Stimulated activated CD4-positive, alpha-beta T cell treated with anti-CD3 and anti-CD28 coated beads, Interleukin-4, amount 100 ng/mL, for 48 hours (primary cell): ENCODE data around the gene NADSYN1.

Experiments
- DNase-seq, 2 donors: peaks; one replicate each; pipeline ENCODE4 v3.0.0-alpha.2; 2020; ENCODE audit warnings: low read depth in 2 of 2

NADSYN1 gene

DNA sequence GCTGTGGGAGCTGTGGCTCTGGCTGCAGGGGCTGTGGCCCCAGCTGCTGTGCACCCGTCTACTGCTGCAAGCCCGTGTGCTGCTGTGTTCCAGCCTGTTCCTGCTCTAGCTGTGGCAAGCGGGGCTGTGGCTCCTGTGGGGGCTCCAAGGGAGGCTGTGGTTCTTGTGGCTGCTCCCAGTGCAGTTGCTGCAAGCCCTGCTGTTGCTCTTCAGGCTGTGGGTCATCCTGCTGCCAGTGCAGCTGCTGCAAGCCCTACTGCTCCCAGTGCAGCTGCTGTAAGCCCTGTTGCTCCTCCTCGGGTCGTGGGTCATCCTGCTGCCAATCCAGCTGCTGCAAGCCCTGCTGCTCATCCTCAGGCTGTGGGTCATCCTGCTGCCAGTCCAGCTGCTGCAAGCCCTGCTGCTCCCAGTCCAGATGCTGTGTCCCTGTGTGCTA, 95.7 kb downstream of the NADSYN1 start:
- no peak for DNase-seq
